Kidney epithelial cell (primary cell): Measurements from ENCODE around the gene SLC12A7. TPM values are rescaled to one million over a fixed set of nuclear protein-coding genes. Genes with fewer than 3 reads are reported as not detected.

Source experiments
- DNase-seq: peaks from one replicate; pipeline ENCODE4 v3.0.0-alpha.2; 2010; ENCODE audit warnings: low read depth
- H3K27me3 ChIP-seq: 2 replicates; pipeline ENCODE4 v1.6.0; 2011; ENCODE audit warnings: low read length; ENCODE audit not compliant: control insufficient read depth, insufficient read depth
- H3K36me3 ChIP-seq: 2 replicates; pipeline ENCODE4 v1.5.1; 2011; ENCODE audit warnings: low read length; ENCODE audit not compliant: control insufficient read depth, insufficient read depth
- H3K4me3 ChIP-seq: 2 replicates; pipeline ENCODE4 v1.5.1; 2011; ENCODE audit warnings: low read depth, mild to moderate bottlenecking, control low read depth, low read length
- CTCF ChIP-seq: IDR thresholded peaks from 2 replicates; pipeline ENCODE4 v1.5.1; 2011; ENCODE audit warnings: mild to moderate bottlenecking, moderate library complexity, low read length, control low read depth, inconsistent platforms; ENCODE audit not compliant: insufficient read depth, poor library complexity, severe bottlenecking
- total RNA-seq: library from RNA; depleted of rRNA; stranded (reverse); fragments of >200 nt; gene quantifications from 2 replicates; pipeline ENCODE4 v1.2.3, GENCODE V29; 2015

The SLC12A7 gene
- total RNA-seq, 1 donor from 2014 or later, result 50.3 TPM

GRCh38 chr5:1017056-1017455, 94.8 kb downstream of the SLC12A7 start:
- TF ChIP-seq CTCF, result no peak
- H3K27me3 ChIP-seq, result peaks cover 29% of the 10 kb centered on the region
- H3K36me3 ChIP-seq, result no peaks in the 10 kb centered on the region
- H3K4me3 ChIP-seq, result no peak overlapping the region
- no peak for DNase-seq

- Histone ChIP-seq H3K36me3 (no peaks in the 10 kb centered on the region), H3K27me3 (peaks cover 28% of the 10 kb centered on the region), H3K4me3 (no peak overlapping the region)
- TF ChIP-seq CTCF, result no peak
- DNase-seq, result no peak
Observed at GRCh38 chr5:1016476-1016875, 95.4 kb downstream of the SLC12A7 start.

GRCh38 chr5:1016036-1016435, 95.8 kb downstream of the SLC12A7 start:
- no peak for DNase-seq
- Histone ChIP-seq H3K4me3 (no peak overlapping the region), H3K36me3 (no peaks in the 10 kb centered on the region), H3K27me3 (peaks cover 31% of the 10 kb centered on the region)
- no peak for TF ChIP-seq CTCF

GRCh38 chr5:1015507-1015906, 96.4 kb downstream of the SLC12A7 start:
- Histone ChIP-seq H3K36me3 (no peaks in the 10 kb centered on the region), H3K4me3 (no peak overlapping the region), H3K27me3 (peaks cover 34% of the 10 kb centered on the region)
- no peak for TF ChIP-seq CTCF
- DNase-seq, result no peak

- H3K4me3 ChIP-seq, result no peak overlapping the region
- DNase-seq, result no peak
- TF ChIP-seq CTCF, result no peak
- peaks cover 38% of the 10 kb centered on the region for H3K27me3 ChIP-seq
- H3K36me3 ChIP-seq, result no peaks in the 10 kb centered on the region
Observed at GRCh38 chr5:1014781-1015221, 97.1 kb downstream of the SLC12A7 start.

- Histone ChIP-seq H3K4me3 (no peak overlapping the region), H3K27me3 (peaks cover 43% of the 10 kb centered on the region), H3K36me3 (no peaks in the 10 kb centered on the region)
- no peak for TF ChIP-seq CTCF
- DNase-seq, result no peak
Observed at GRCh38 chr5:1014346-1014745, 97.5 kb downstream of the SLC12A7 start.
